PC-9 (cell line): ENCODE measurements around the gene ROR2. TPM values are rescaled to one million over a fixed set of nuclear protein-coding genes. Genes with fewer than 3 reads are reported as not detected.
A peak's percentile ranks its signal among the peaks of the same experiment; 100 is the strongest.

ENCODE experiments used
- BruUV-seq: library from RNA; stranded (reverse); fragments of 400-500 nt; replicated peaks from 2 replicates; lab custom pipeline; 2021; lab: Mats Ljungman, UMichigan
- CTCF ChIA-PET: fragments of 300-600 bp; sonication (Branson Sonifier 250); formaldehyde crosslinking; loops from one replicate; lab custom pipeline; 2022; ENCODE audit warnings: antibody characterized with exemption; lab: Charles Lee
- POLR2A ChIA-PET: fragments of 300-600 bp; sonication (Branson Sonifier 250); formaldehyde crosslinking; loops from one replicate; lab custom pipeline; 2022; ENCODE audit warnings: antibody characterized with exemption; ENCODE audit not compliant: unreplicated experiment; lab: Charles Lee
- DNase-seq, 2 experiments: peaks; one replicate each; pipeline versions ENCODE4 v3.0.0 to v3.0.0-alpha.2; 2015 to 2022; ENCODE audit warnings: mixed read lengths in 1 of 2
- H2AFZ ChIP-seq: fragments of 200-600 bp; sonication (generic); 2 replicates; pipeline ENCODE4 v1.8.1; 2017; ENCODE audit warnings: antibody characterized with exemption
- H3F3A ChIP-seq: fragments of 200-600 bp; sonication (generic); 2 replicates; pipeline ENCODE4 v1.8.1; 2017; ENCODE audit warnings: antibody characterized with exemption, mild to moderate bottlenecking, low read depth; ENCODE audit not compliant: insufficient read depth
- H3K27ac ChIP-seq: fragments of 200-600 bp; sonication (generic); 2 replicates; pipeline ENCODE4 v1.6.1; 2016; ENCODE audit warnings: mixed run types
- H3K27me3 ChIP-seq: fragments of 200-600 bp; sonication (generic); 2 replicates; pipeline ENCODE4 v1.6.1; 2016; ENCODE audit warnings: low read depth, mixed run types; ENCODE audit not compliant: insufficient read depth
- H3K36me3 ChIP-seq: fragments of 200-600 bp; sonication (generic); 2 replicates; pipeline ENCODE4 v1.6.1; 2016; ENCODE audit warnings: low read depth, mixed run types
- H3K4me1 ChIP-seq: fragments of 200-600 bp; sonication (generic); replicated peaks from 2 replicates; pipeline ENCODE4 v1.6.1; 2016; ENCODE audit warnings: mixed run types; ENCODE audit not compliant: insufficient read depth
- H3K4me2 ChIP-seq: fragments of 200-600 bp; sonication (generic); 2 replicates; pipeline ENCODE4 v1.6.1; 2017; ENCODE audit warnings: mixed run types
- H3K4me3 ChIP-seq: fragments of 200-600 bp; sonication (generic); 2 replicates; pipeline ENCODE4 v1.6.1; 2016; ENCODE audit warnings: mixed run types
- H3K79me2 ChIP-seq: fragments of 200-600 bp; sonication (generic); 2 replicates; pipeline ENCODE4 v1.6.1; 2017; ENCODE audit warnings: low read depth, mixed run types
- H3K9me2 ChIP-seq: fragments of 200-600 bp; sonication (generic); 2 replicates; pipeline ENCODE4 v1.8.1; 2017; ENCODE audit warnings: mild to moderate bottlenecking; ENCODE audit not compliant: insufficient read depth
- H3K9me3 ChIP-seq: fragments of 200-600 bp; sonication (generic); 2 replicates; pipeline ENCODE4 v1.8.1; 2016; ENCODE audit warnings: low read depth; ENCODE audit not compliant: insufficient read depth
- H4K20me1 ChIP-seq: fragments of 200-600 bp; sonication (generic); 2 replicates; pipeline ENCODE4 v1.8.1; 2017; ENCODE audit not compliant: insufficient read depth
- CTCF ChIP-seq: fragments of 200-600 bp; sonication (generic); conservative IDR thresholded peaks from 2 replicates; pipeline ENCODE4 v1.6.1; 2017; ENCODE audit warnings: mixed run types, antibody characterized with exemption, mild to moderate bottlenecking, moderate library complexity
- EZH2 ChIP-seq: fragments of 200-600 bp; sonication (generic); IDR thresholded peaks from 2 replicates; pipeline ENCODE4 v1.8.0; 2017; ENCODE audit warnings: antibody characterized with exemption, low read depth
- intact Hi-C: fragments of 100-400 bp; cut with micrococcal nuclease; formaldehyde crosslinking; loops from one replicate; pipeline ENCODE4 v1.10.0; 2022; ENCODE audit not compliant: unreplicated experiment
- total RNA-seq: library from RNA; stranded (reverse); gene quantifications from 2 replicates; pipeline ENCODE4 v1.2.3, GENCODE V29; 2021

ROR2 gene
- total RNA-seq, 1 experiment from 2014 or later, result not detected

- POLR2A ChIA-PET, result interaction anchor here (0.7 kb wide), 1 partner anchor 256 kb away, joined by 5 read pairs; no protein-coding TSS in a partner anchor
- TF ChIP-seq CTCF (no peak), EZH2 (no peak)
- intact Hi-C loops, result no loop called here
- CTCF ChIA-PET, result interaction anchor here (0.5 kb wide), 1 partner anchor 28 kb away, joined by 4 read pairs; no protein-coding TSS in a partner anchor
- Histone ChIP-seq H3K79me2 (no peaks in the 10 kb centered on the region), H3K4me1 (peaks cover 11% of the 10 kb centered on the region), H4K20me1 (no peaks in the 10 kb centered on the region), H3K27me3 (peaks cover 67% of the 10 kb centered on the region), H3F3A (no peaks in the 10 kb centered on the region), H3K36me3 (no peaks in the 10 kb centered on the region), H2AFZ (no peak overlapping the region), H3K4me2 (peak overlapping the region; percentile 35), H3K9me2 (no peaks in the 10 kb centered on the region), H3K27ac (no peak overlapping the region), H3K4me3 (no peak overlapping the region; the same call in 1 of the 2 replicates), H3K9me3 (no peaks in the 10 kb centered on the region)
- peak; percentile 41 to 48 for DNase-seq
- no TSS peak for BruUV-seq
These were observed 111.9 kb downstream of the ROR2 start for GRCh38 chr9:91837981-91838731.

GRCh38 chr9:91836515-91836914 is 113.5 kb downstream of the ROR2 start:
- TF ChIP-seq CTCF, result no peak
- no peak for TF ChIP-seq EZH2
- POLR2A ChIA-PET, result no interaction called here
- peaks cover 11% of the 10 kb centered on the region for H3K4me1 ChIP-seq

GRCh38 chr9:91835632-91836031 is 114.4 kb downstream of the ROR2 start:
- TF ChIP-seq CTCF, result no peak
- no peak for TF ChIP-seq EZH2

More at GRCh38 chr9:91836515-91836914, 113.5 kb downstream of the ROR2 start:
- no peak overlapping the region for H3K4me2 ChIP-seq
- H3K27me3 ChIP-seq, result peaks cover 60% of the 10 kb centered on the region
- H2AFZ ChIP-seq, result no peak overlapping the region
- no peaks in the 10 kb centered on the region for H3K9me3 ChIP-seq
- H3K4me3 ChIP-seq, result no peak overlapping the region
- no peak for DNase-seq
- H4K20me1 ChIP-seq, result no peaks in the 10 kb centered on the region
- CTCF ChIA-PET, result no interaction called here
- no peak overlapping the region for H3K27ac ChIP-seq
- H3K79me2 ChIP-seq, result no peaks in the 10 kb centered on the region
- H3F3A ChIP-seq, result no peaks in the 10 kb centered on the region
- H3K9me2 ChIP-seq, result no peaks in the 10 kb centered on the region
- H3K36me3 ChIP-seq, result no peaks in the 10 kb centered on the region
- intact Hi-C loops, result no loop called here
- no TSS peak for BruUV-seq

More at GRCh38 chr9:91835632-91836031, 114.4 kb downstream of the ROR2 start:
- H3K36me3 ChIP-seq, result no peaks in the 10 kb centered on the region
- peaks cover 55% of the 10 kb centered on the region for H3K27me3 ChIP-seq
- no peak overlapping the region for H3K4me3 ChIP-seq
- H3K27ac ChIP-seq, result no peak overlapping the region
- H3F3A ChIP-seq, result no peaks in the 10 kb centered on the region
- ChIA-PET POLR2A (no interaction called here), CTCF (no interaction called here)
- no peaks in the 10 kb centered on the region for H4K20me1 ChIP-seq
- no TSS peak for BruUV-seq
- no peaks in the 10 kb centered on the region for H3K79me2 ChIP-seq
- no peaks in the 10 kb centered on the region for H3K9me3 ChIP-seq
- no peaks in the 10 kb centered on the region for H3K9me2 ChIP-seq
- peaks cover 11% of the 10 kb centered on the region for H3K4me1 ChIP-seq
- no peak for DNase-seq
- no peak overlapping the region for H2AFZ ChIP-seq
- intact Hi-C loops, result no loop called here
- no peak overlapping the region for H3K4me2 ChIP-seq
